GM12878 (cell line): ENCODE measurements around the gene DMD. TPM values are rescaled to one million over a fixed set of nuclear protein-coding genes. Genes with fewer than 3 reads are reported as not detected.

Experiments
- ATAC-seq: fragments of 200-7000 bp; cut with Tn5 transposase; 3 replicates; pipeline ENCODE4 v1.9.1; 2020; ENCODE audit warnings: mild to moderate bottlenecking, moderate library complexity
- BruUV-seq: library from RNA; stranded (reverse); fragments of 400-500 nt; replicated peaks from 2 replicates; lab custom pipeline; 2021; lab: Mats Ljungman, UMichigan
- CTCF ChIA-PET: fragments of 300-600 bp; sonication (Branson Sonifier 250); formaldehyde crosslinking; extraction: SDS; loops from one replicate; lab custom pipeline; 2021; ENCODE audit warnings: inconsistent platforms; lab: Yijun Ruan, JAX
- POLR2A ChIA-PET: fragments of 350-600 bp; formaldehyde crosslinking; extraction: SDS; loops from one replicate; lab custom pipeline; 2021; ENCODE audit warnings: inconsistent platforms; lab: Charles Lee
- RAD21 ChIA-PET: fragments of 300-600 bp; sonication (Branson Sonifier 250); formaldehyde crosslinking; loops from one replicate; lab custom pipeline; 2023; ENCODE audit warnings: antibody characterized with exemption; ENCODE audit not compliant: unreplicated experiment; lab: Charles Lee
- SMC1A ChIA-PET: fragments of 300-600 bp; sonication (Branson Sonifier 250); formaldehyde crosslinking; loops from one replicate; lab custom pipeline; 2023; ENCODE audit not compliant: unreplicated experiment, uncharacterized antibody; lab: Charles Lee
- DNase-seq: peaks from one replicate; pipeline ENCODE4 v3.0.0-alpha.2; 2011; ENCODE audit warnings: low read depth, low spot score
- FAIRE-seq: peaks from 3 replicates; lab custom pipeline; 2011; peaks lifted over from hg19 to GRCh38; lab: Jason Lieb, UNC
- H2AFZ ChIP-seq: 2 replicates; pipeline ENCODE4 v1.6.0; 2011; ENCODE audit warnings: low read depth, low read length, control low read depth; ENCODE audit not compliant: control insufficient read depth
- H3K27ac ChIP-seq: 2 replicates; pipeline ENCODE4 v1.5.1; 2011; ENCODE audit warnings: control low read depth; ENCODE audit not compliant: control insufficient read depth, insufficient read depth
- H3K27me3 ChIP-seq, 2 experiments: replicated peaks in 1 of 2; 2 replicates each; pipeline versions ENCODE4 v1.6.0 to v1.6.1; 2011; ENCODE audit warnings: low read length in 1 of 2; ENCODE audit not compliant: control insufficient read depth in 2 of 2, insufficient read depth in 2 of 2
- H3K36me3 ChIP-seq, 2 experiments: 2 replicates each; pipeline ENCODE4 v1.5.1; 2011; ENCODE audit warnings: low read length in 1 of 2; ENCODE audit not compliant: control insufficient read depth in 2 of 2, insufficient read depth in 2 of 2
- H3K4me1 ChIP-seq: 2 replicates; pipeline ENCODE4 v1.6.1; 2011; ENCODE audit warnings: mild to moderate bottlenecking, low read length, moderate library complexity, mixed read lengths; ENCODE audit not compliant: control insufficient read depth, insufficient read depth
- H3K4me2 ChIP-seq: 2 replicates; pipeline ENCODE4 v1.6.0; 2011; ENCODE audit warnings: control low read depth; ENCODE audit not compliant: control insufficient read depth, insufficient read depth
- H3K4me3 ChIP-seq: fragments of 200-600 bp; sonication (generic); 2 replicates; pipeline ENCODE4 v1.5.1; 2016
- H3K79me2 ChIP-seq: 2 replicates; pipeline ENCODE4 v1.6.0; 2011; ENCODE audit warnings: low read length; ENCODE audit not compliant: control insufficient read depth, insufficient read depth
- H3K9ac ChIP-seq: 2 replicates; pipeline ENCODE4 v1.8.0; 2011; ENCODE audit warnings: low read length, control low read depth, mixed read lengths; ENCODE audit not compliant: control insufficient read depth, insufficient read depth
- H3K9me3 ChIP-seq: replicated peaks from 3 replicates; pipeline ENCODE4 v1.5.1; 2011; ENCODE audit warnings: mild to moderate bottlenecking, low read length; ENCODE audit not compliant: control insufficient read depth, insufficient read depth
- H4K20me1 ChIP-seq: 2 replicates; pipeline ENCODE4 v1.6.0; 2011; ENCODE audit not compliant: control insufficient read depth, insufficient read depth
- ATF7 ChIP-seq: fragments of 450-650 bp; IDR thresholded peaks from 2 replicates; pipeline ENCODE4 v1.6.1; 2016; ENCODE audit warnings: low read depth, mild to moderate bottlenecking
- IKZF2 ChIP-seq, 2 experiments: fragments of 450-650 bp; IDR thresholded peaks; 2 replicates each; pipeline ENCODE4 v1.6.1; 2017; ENCODE audit warnings: mild to moderate bottlenecking in 2 of 2, moderate library complexity in 2 of 2
- NFIC ChIP-seq: IDR thresholded peaks from 2 replicates; pipeline ENCODE4 v1.6.1; 2012; ENCODE audit warnings: low read depth, mild to moderate bottlenecking, inconsistent platforms, low read length, moderate library complexity
- PAX5 ChIP-seq: IDR thresholded peaks from 2 replicates; pipeline ENCODE4 v1.6.1; 2011; ENCODE audit warnings: low read depth, low read length, borderline replicate concordance
- PML ChIP-seq: IDR thresholded peaks from 2 replicates; pipeline ENCODE4 v1.6.1; 2012; ENCODE audit warnings: low read length, inconsistent platforms
- SMARCA5 ChIP-seq: fragments of 450-650 bp; IDR thresholded peaks from 2 replicates; pipeline ENCODE4 v1.6.1; 2017; ENCODE audit warnings: mild to moderate bottlenecking
- TCF7 ChIP-seq: IDR thresholded peaks from 2 replicates; pipeline ENCODE4 v1.6.1; 2014; ENCODE audit warnings: antibody characterized with exemption, borderline replicate concordance
- WRNIP1 ChIP-seq: IDR thresholded peaks from 2 replicates; pipeline ENCODE4 v1.6.1; 2011; ENCODE audit warnings: low read depth, low read length, improper control_type of control experiment, borderline replicate concordance
- YY1 ChIP-seq: IDR thresholded peaks from 2 replicates; pipeline ENCODE4 v1.6.1; 2011; ENCODE audit warnings: low read depth, mild to moderate bottlenecking, low read length
- WGBS: methylation state at CpG from one replicate; pipeline ENCODE4 v1.1.6; 2016; ENCODE audit warnings: low lambda C conversion rate; ENCODE audit not compliant: insufficient replicate concordance, insufficient coverage; ENCODE audit errors: missing lambda C conversion rate; 5-methylcytosine and 5-hydroxymethylcytosine counted together
- in situ Hi-C: fragments of 300-500 bp; cut with MboI; formaldehyde crosslinking; loops from 9 replicates; pipeline ENCODE4 v1.14.3; 2018; ENCODE audit warnings: mixed read lengths
- intact Hi-C: fragments of 100-400 bp; cut with micrococcal nuclease; formaldehyde crosslinking; loops from one replicate; pipeline ENCODE4 v1.14.2; 2022; ENCODE audit not compliant: unreplicated experiment
- polyA plus RNA-seq, 11 experiments: library from polyadenylated mRNA; depleted of rRNA in 4 of 11; unstranded in 6 of 11; stranded (reverse) in 5 of 11; fragments of >200 nt; fragmentation: Nextera tagmentation in 4 of 11; fragmentation: Illumina TruSeq in 1 of 11; extraction: Ambion mirVana in 4 of 11; extraction: Trizol in 1 of 11; gene quantifications; 1 replicate in 1 of 11; 2 replicates in 10 of 11; pipeline versions ENCODE4 v1.2.1 to v1.2.3, GENCODE V29; 2011 to 2016; ENCODE audit warnings: inconsistent platforms in 2 of 11, missing spikeins in 2 of 11, low read depth in 1 of 11
- total RNA-seq, 4 experiments: library from RNA; depleted of rRNA in 3 of 4; stranded (reverse); fragments of >200 nt in 3 of 4; fragmentation: Illumina TruSeq in 1 of 4; extraction: Trizol in 1 of 4; gene quantifications; 2 replicates each; pipeline versions ENCODE4 v1.2.1 to v1.2.3, GENCODE V29; 2013 to 2021
- TF ChIP-seq, protein P1 (sequence below): IDR thresholded peaks from 2 replicates; pipeline ENCODE4 v1.6.1; 2012; ENCODE audit warnings: low read depth, low read length, improper control_type of control experiment
- TF ChIP-seq, protein P2 (sequence below): IDR thresholded peaks from 2 replicates; pipeline ENCODE4 v1.6.1; 2011; ENCODE audit warnings: mild to moderate bottlenecking, low read depth, low read length, moderate library complexity; ENCODE audit not compliant: insufficient replicate concordance

The DMD gene
- total and polyA plus RNA-seq, 10 of the 15 experiments (the other 5 are each of a cell fraction or from before 2014, with no cell fraction given), result 1.4 to 24.3 (median 4.3) TPM

DNA sequence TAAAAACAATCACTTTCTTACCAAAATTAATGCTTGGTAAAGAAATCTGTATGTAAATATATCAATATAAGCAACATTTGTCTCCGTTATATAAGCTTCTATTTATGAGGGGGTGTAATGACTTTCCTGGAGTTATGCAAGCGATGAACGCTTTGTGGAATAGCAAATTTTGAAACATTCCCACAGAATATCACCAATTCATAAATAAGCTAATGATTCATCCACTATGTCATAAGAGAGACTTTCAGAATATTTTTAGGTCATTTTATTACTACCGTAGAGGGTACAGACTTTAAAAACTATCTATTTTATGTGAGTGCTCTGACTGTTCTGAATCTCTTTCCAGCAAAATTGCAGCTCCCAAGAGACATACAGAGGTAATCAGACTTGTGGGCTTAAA lies 1960.0 kb downstream of the DMD start (continued):
- no peak for TF ChIP-seq TCF7
- TF ChIP-seq, protein P1, sequence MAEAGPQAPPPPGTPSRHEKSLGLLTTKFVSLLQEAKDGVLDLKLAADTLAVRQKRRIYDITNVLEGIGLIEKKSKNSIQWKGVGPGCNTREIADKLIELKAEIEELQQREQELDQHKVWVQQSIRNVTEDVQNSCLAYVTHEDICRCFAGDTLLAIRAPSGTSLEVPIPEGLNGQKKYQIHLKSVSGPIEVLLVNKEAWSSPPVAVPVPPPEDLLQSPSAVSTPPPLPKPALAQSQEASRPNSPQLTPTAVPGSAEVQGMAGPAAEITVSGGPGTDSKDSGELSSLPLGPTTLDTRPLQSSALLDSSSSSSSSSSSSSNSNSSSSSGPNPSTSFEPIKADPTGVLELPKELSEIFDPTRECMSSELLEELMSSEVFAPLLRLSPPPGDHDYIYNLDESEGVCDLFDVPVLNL, result no peak

DNA sequence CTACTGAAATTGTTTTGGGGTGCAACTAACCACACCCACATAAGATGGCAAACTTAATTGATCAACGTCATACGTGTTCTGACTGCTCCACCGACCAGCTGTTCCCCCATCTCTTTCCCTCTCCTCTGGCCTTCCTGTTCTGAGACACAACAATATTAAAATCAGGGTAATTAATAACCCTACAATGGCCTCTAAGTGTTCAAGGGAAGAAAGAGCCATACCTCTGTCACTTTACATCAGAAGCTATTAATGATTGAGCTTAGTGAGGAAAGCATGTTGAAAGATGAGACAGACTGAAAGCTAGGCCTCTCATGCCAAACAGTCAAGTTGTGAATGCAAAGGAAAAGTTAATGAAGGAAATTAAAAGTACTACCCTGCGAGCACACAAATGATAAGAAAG lies 1965.6 kb downstream of the DMD start:
- ATAC-seq, result peak; percentile 50
- Histone ChIP-seq H3K36me3 (no peaks in the 10 kb centered on the region), H3K9me3 (no peaks in the 10 kb centered on the region), H2AFZ (no peak overlapping the region), H3K4me3 (no peak overlapping the region), H3K9ac (no peak overlapping the region), H3K27ac (no peak overlapping the region), H3K4me1 (no peaks in the 10 kb centered on the region), H3K4me2 (no peak overlapping the region), H4K20me1 (no peaks in the 10 kb centered on the region), H3K79me2 (no peaks in the 10 kb centered on the region), H3K27me3 (no peaks in the 10 kb centered on the region)
- CTCF ChIA-PET, result interaction anchor here (0.8 to 1.7 kb wide), 3 partner anchors 30 to 208 kb away, joined by 3 to 5 read pairs (median 5); no protein-coding TSS in a partner anchor
- in situ Hi-C loops (no loop called here), intact Hi-C loops (no loop called here)
- DNase-seq, result no peak
- RAD21 ChIA-PET, result no interaction called here
- no TSS peak for BruUV-seq
- SMC1A ChIA-PET, result interaction anchor here (0.9 to 1.5 kb wide), 6 partner anchors 9 to 17 kb away, joined by 3 to 6 read pairs (median 4); no protein-coding TSS in a partner anchor
- no peak for TF ChIP-seq NFIC
- no peak for TF ChIP-seq ATF7
- no peak for TF ChIP-seq PAX5
- no peak for TF ChIP-seq IKZF2 (IDR thresholded peaks at IDR 0.05)
- no peak for TF ChIP-seq PML
- TF ChIP-seq YY1, result no peak
- TF ChIP-seq WRNIP1, result no peak
- TF ChIP-seq SMARCA5, result no peak
- TF ChIP-seq, protein P2, sequence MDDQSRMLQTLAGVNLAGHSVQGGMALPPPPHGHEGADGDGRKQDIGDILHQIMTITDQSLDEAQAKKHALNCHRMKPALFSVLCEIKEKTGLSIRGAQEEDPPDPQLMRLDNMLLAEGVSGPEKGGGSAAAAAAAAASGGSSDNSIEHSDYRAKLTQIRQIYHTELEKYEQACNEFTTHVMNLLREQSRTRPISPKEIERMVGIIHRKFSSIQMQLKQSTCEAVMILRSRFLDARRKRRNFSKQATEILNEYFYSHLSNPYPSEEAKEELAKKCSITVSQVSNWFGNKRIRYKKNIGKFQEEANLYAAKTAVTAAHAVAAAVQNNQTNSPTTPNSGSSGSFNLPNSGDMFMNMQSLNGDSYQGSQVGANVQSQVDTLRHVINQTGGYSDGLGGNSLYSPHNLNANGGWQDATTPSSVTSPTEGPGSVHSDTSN, result no peak
- TF ChIP-seq TCF7, result no peak
- 16% methylated on average over 4 of the region's 4 CpGs for WGBS
- no peak for FAIRE-seq
- POLR2A ChIA-PET, result no interaction called here
